Measurements from ENCODE around the gene BCL6.

DNA sequence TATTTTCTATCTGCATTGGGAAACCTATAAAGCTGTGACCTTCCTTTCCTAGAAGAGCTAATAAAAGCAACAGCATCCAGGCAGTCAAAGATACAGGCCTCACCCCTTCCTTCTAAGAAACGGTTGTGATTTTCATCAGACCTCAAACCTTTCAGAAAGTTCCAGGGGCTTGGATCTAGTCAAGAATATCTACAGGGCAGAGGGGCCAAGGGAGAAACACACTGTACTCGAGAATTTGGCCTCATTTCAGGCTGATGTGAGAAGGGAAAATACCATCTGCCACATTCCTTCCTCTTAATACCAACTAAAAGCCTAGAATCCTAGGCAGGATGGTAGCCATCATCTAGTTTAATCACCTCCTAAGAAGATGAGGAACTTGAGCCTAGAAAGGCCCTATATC lies 24.5 kb upstream of the BCL6 start:
- TF ChIP-seq, protein P1, sequence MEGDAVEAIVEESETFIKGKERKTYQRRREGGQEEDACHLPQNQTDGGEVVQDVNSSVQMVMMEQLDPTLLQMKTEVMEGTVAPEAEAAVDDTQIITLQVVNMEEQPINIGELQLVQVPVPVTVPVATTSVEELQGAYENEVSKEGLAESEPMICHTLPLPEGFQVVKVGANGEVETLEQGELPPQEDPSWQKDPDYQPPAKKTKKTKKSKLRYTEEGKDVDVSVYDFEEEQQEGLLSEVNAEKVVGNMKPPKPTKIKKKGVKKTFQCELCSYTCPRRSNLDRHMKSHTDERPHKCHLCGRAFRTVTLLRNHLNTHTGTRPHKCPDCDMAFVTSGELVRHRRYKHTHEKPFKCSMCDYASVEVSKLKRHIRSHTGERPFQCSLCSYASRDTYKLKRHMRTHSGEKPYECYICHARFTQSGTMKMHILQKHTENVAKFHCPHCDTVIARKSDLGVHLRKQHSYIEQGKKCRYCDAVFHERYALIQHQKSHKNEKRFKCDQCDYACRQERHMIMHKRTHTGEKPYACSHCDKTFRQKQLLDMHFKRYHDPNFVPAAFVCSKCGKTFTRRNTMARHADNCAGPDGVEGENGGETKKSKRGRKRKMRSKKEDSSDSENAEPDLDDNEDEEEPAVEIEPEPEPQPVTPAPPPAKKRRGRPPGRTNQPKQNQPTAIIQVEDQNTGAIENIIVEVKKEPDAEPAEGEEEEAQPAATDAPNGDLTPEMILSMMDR (IDR thresholded peaks at IDR 0.05): no peak
- no peak for TF ChIP-seq POLR2A (IDR thresholded peaks at IDR 0.05)

Measured in uterus (tissue), 2 donors.